Trophoblast cell (in vitro differentiated cells and primary cell): ENCODE results near the gene SPATA12.

ENCODE experiments used
- DNase-seq, 2 donors: peaks; one replicate each; pipeline ENCODE4 v3.0.0-alpha.2; 2016
- H2AFZ ChIP-seq: 2 replicates; pipeline ENCODE4 v1.6.1; 2013; ENCODE audit warnings: low read length, moderate library complexity, mild to moderate bottlenecking; ENCODE audit not compliant: insufficient read depth, poor library complexity
- H2AK5ac ChIP-seq: 2 replicates; pipeline ENCODE4 v1.6.1; 2013; ENCODE audit warnings: mild to moderate bottlenecking, low read length
- H2BK120ac ChIP-seq: 2 replicates; pipeline ENCODE4 v1.6.1; 2013; ENCODE audit warnings: low read length, mild to moderate bottlenecking, moderate library complexity; ENCODE audit not compliant: insufficient read depth, poor library complexity
- H2BK12ac ChIP-seq: 2 replicates; pipeline ENCODE4 v1.6.1; 2013; ENCODE audit warnings: mild to moderate bottlenecking, low read length, moderate library complexity
- H2BK5ac ChIP-seq: 2 replicates; pipeline ENCODE4 v1.6.1; 2013; ENCODE audit warnings: low read length, low read depth, moderate library complexity, mild to moderate bottlenecking; ENCODE audit not compliant: poor library complexity
- H3K14ac ChIP-seq: 2 replicates; pipeline ENCODE4 v1.6.1; 2013; ENCODE audit warnings: mild to moderate bottlenecking, low read length
- H3K18ac ChIP-seq: 2 replicates; pipeline ENCODE4 v1.6.1; 2013; ENCODE audit warnings: mild to moderate bottlenecking, low read length
- H3K23ac ChIP-seq: 2 replicates; pipeline ENCODE4 v1.6.1; 2013; ENCODE audit warnings: low read length
- H3K27ac ChIP-seq: 2 replicates; pipeline ENCODE4 v1.5.1; 2013; ENCODE audit warnings: low read depth, mild to moderate bottlenecking, inconsistent platforms, low read length, moderate library complexity
- H3K27me3 ChIP-seq: 2 replicates; pipeline ENCODE4 v1.6.1; 2013; ENCODE audit warnings: inconsistent platforms, mild to moderate bottlenecking, low read length, moderate library complexity; ENCODE audit not compliant: insufficient read depth
- H3K36me3 ChIP-seq, 2 experiments: 1 replicate in 1 of 2; 2 replicates in 1 of 2; pipeline ENCODE4 v1.6.1; 2013; ENCODE audit warnings: low read length in 2 of 2, mild to moderate bottlenecking in 2 of 2, moderate library complexity in 1 of 2; ENCODE audit not compliant: insufficient read depth in 2 of 2, control insufficient read depth in 1 of 2
- H3K4ac ChIP-seq: 2 replicates; pipeline ENCODE4 v1.6.1; 2013; ENCODE audit warnings: low read depth, mild to moderate bottlenecking, low read length, moderate library complexity
- H3K4me1 ChIP-seq, 2 experiments: 1 replicate in 1 of 2; 2 replicates in 1 of 2; pipeline ENCODE4 v1.6.1; 2013; ENCODE audit warnings: low read length in 2 of 2, mild to moderate bottlenecking in 2 of 2, moderate library complexity in 1 of 2; ENCODE audit not compliant: insufficient read depth in 2 of 2, control insufficient read depth in 1 of 2
- H3K4me2 ChIP-seq: 2 replicates; pipeline ENCODE4 v1.6.1; 2013; ENCODE audit warnings: inconsistent platforms, mild to moderate bottlenecking, low read length, moderate library complexity
- H3K4me3 ChIP-seq: 2 replicates; pipeline ENCODE4 v1.5.1; 2013; ENCODE audit warnings: mild to moderate bottlenecking, low read depth, low read length, inconsistent platforms
- H3K79me1 ChIP-seq: one replicate; pipeline ENCODE4 v1.6.1; 2013; ENCODE audit warnings: low read length
- H3K79me2 ChIP-seq: 2 replicates; pipeline ENCODE4 v1.6.1; 2013; ENCODE audit warnings: low read length, mild to moderate bottlenecking; ENCODE audit not compliant: control insufficient read depth, insufficient read depth, poor library complexity
- H3K9ac ChIP-seq: 2 replicates; pipeline ENCODE4 v1.6.1; 2013; ENCODE audit warnings: mild to moderate bottlenecking, low read length
- H3K9me3 ChIP-seq: 2 replicates; pipeline ENCODE4 v1.6.1; 2013; ENCODE audit warnings: low read depth, mild to moderate bottlenecking, control low read depth, inconsistent platforms, low read length; ENCODE audit not compliant: insufficient read depth
- H4K12ac ChIP-seq: 2 replicates; pipeline ENCODE4 v1.6.1; 2013; ENCODE audit warnings: low read depth, mild to moderate bottlenecking, low read length, moderate library complexity
- H4K8ac ChIP-seq: 2 replicates; pipeline ENCODE4 v1.6.1; 2013; ENCODE audit warnings: low read depth, mild to moderate bottlenecking, low read length, moderate library complexity
- H4K91ac ChIP-seq: one replicate; pipeline ENCODE4 v1.6.1; 2013; ENCODE audit warnings: low read depth, mild to moderate bottlenecking, low read length, moderate library complexity
- WGBS: extraction: QIAGEN DNeasy Blood & Tissue Kit; methylation state at CpG from one replicate; pipeline ENCODE4 v1.1.7; 2013; ENCODE audit warnings: missing lambda C conversion rate; ENCODE audit not compliant: insufficient read length, insufficient coverage; ENCODE audit errors: extremely low coverage; 5-methylcytosine and 5-hydroxymethylcytosine counted together

Gene SPATA12

DNA sequence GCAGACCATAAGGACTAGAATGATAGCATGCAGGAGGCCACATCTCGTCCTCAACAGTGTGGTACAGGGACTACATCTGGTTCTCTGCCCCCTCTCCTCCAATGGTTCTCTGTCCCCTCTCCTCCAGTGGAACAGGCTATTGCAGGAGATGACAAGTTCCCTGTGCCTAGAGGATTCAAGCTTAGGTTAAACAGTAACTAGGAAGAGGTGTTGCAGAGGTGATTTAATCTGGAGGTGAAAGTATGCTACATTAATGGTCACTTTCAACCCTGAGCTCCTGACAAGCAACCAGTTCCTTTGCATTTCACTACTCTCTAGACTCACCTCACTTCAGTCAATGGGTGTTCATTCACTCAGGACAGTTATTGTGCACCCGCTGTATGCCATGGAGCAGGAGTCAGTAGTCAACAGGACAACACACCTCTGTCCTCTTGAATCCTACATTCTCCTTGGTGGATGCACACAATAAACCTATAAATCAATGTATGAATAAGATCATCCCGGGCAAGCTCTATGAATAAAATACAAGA, 16.0 kb downstream of the SPATA12 start:
- no peak overlapping the region for H4K8ac ChIP-seq
- no peak overlapping the region for H3K27ac ChIP-seq
- no peak overlapping the region for H3K4ac ChIP-seq
- H3K9ac ChIP-seq: no peak overlapping the region
- H2BK120ac ChIP-seq: no peak overlapping the region
- H3K27me3 ChIP-seq: no peaks in the 10 kb centered on the region
- H3K9me3 ChIP-seq: no peaks in the 10 kb centered on the region
- no peak for DNase-seq
- WGBS: no CpG with 5 or more reads among the region's 3 CpGs
- H3K4me3 ChIP-seq: no peak overlapping the region
- peaks cover 3 to 7% of the 10 kb centered on the region in 2 experiments for H3K4me1 ChIP-seq
- peaks cover 0 to 1% of the 10 kb centered on the region in 2 experiments for H3K36me3 ChIP-seq
- H3K23ac ChIP-seq: peak overlapping the region; percentile 5
- H3K79me1 ChIP-seq: peaks cover 12% of the 10 kb centered on the region
- no peak overlapping the region for H3K14ac ChIP-seq
- no peak overlapping the region for H4K91ac ChIP-seq
- H2AFZ ChIP-seq: no peak overlapping the region
- H3K4me2 ChIP-seq: no peak overlapping the region
- H3K79me2 ChIP-seq: peaks cover 3% of the 10 kb centered on the region
- H2BK12ac ChIP-seq: no peak overlapping the region
- H3K18ac ChIP-seq: no peak overlapping the region
- no peak overlapping the region for H2BK5ac ChIP-seq
- no peak overlapping the region for H2AK5ac ChIP-seq
- no peak overlapping the region for H4K12ac ChIP-seq

DNA sequence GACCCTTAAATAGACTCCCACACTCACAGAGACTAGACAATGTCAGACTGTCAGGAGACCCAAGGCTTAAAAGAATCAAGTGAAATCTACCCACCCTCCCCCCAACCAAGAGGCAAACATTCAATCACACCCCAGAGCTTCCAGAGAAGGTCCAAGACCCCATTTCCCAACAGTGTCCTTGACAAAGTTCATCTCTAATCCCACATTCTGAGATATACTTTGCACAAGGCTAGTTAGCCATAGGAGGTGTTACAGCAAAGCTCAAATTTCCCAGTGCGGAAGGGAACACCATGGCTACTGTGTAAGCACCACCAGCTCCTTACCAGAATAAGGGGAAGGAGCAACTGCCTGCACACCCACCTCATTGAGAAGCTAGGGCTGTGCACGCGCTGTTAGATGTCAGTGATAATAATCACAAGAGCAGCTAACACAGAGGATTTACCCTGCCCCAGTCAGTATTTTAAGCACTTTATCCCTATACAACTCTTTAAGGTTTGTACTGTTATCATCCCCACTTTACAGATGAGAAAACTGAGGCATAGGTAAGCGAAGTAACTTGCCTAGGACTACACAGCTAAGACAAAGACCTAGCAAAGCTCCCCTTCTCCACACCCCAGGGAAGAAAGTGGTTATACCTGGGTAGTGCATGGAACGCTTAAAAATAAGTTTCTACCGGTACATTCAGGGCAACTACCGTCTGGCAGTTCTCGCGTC, 17.3 kb downstream of the SPATA12 start:
- Histone ChIP-seq H3K79me2 (peaks cover 3% of the 10 kb centered on the region), H3K4me1 (peaks cover 3 to 7% of the 10 kb centered on the region in 2 experiments), H2AK5ac (no peak overlapping the region), H3K9me3 (no peaks in the 10 kb centered on the region), H4K91ac (no peak overlapping the region), H3K4me3 (peak overlapping the region; percentile 86), H3K27ac (peak overlapping the region; percentile 44), H3K4me2 (peak overlapping the region; percentile 95), H3K23ac (no peak overlapping the region), H2BK5ac (no peak overlapping the region), H3K18ac (peak overlapping the region; percentile 54), H2AFZ (peak overlapping the region; percentile 99), H2BK12ac (no peak overlapping the region), H2BK120ac (peak overlapping the region; percentile 11), H3K36me3 (peaks cover 0 to 1% of the 10 kb centered on the region in 2 experiments), H4K8ac (peak overlapping the region; percentile 54), H3K79me1 (peaks cover 12% of the 10 kb centered on the region), H3K9ac (peak overlapping the region; percentile 10), H3K27me3 (no peaks in the 10 kb centered on the region), H4K12ac (peak overlapping the region; percentile 27), H3K14ac (peak overlapping the region; percentile 22), H3K4ac (no peak overlapping the region)
- DNase-seq: no peak
- no CpG with 5 or more reads among the region's 9 CpGs for WGBS

DNA sequence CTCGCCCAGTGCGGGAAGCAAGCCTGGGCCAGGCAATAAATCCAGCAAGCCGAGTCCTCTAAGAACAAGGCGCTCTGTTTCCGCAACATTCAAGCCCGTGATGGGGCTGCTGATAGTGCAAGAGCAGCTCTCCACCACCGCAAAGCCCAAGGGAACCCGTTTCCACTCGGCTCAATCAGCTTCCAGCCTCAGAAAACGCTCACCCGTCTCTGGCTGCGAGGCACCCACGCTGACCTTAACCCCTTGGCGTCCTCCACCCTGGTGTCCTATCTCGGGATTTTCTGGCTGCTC, 17.8 kb downstream of the SPATA12 start:
- H2AFZ ChIP-seq: peak overlapping the region; percentile 99

DNA sequence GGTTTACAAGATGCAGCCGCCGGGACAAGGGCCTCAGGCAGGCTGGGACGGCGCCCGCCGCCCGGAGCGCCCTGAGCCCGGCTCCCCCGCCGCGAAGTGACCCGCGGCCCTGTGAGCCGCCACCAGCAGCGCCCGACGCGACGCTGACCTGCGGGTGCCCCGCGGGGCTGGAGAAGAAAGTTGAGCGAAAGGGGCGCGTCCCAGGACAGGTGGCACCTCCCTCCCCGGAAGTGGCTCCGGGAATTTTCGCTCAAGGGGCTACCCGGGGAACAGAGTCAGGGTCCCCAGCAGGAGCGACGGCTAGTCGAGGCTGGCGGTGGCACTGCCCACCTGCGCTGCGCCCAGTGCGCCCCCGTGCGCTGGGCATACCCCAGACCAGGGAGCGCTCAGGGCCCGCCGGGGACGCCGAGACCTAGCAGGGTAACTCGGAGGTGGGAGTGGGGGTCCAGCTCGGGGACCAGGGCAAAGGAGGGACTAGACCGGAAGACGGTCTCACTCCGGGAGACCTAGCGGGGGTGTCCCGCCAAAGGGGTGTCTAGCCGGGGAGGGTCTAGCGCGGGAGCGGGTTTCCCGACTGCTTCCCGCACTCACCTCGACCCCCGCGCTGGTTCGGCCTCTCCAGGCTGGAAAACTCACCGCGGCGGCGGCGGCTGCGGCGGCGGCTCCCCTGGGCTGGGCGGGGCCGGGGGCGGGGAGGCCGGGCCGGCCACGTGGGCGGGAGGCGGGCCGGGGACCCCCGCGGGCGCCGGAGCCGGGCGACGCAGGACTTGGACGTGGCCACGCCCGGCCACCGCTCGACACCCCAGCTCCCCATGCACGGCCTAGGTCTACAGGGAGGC, 18.4 kb downstream of the SPATA12 start:
- Histone ChIP-seq H3K4ac (peak overlapping the region; percentile 84), H2BK120ac (peak overlapping the region; percentile 94), H3K9me3 (no peaks in the 10 kb centered on the region), H4K12ac (peak overlapping the region; percentile 92), H3K18ac (peak overlapping the region; percentile 96), H3K27ac (peak overlapping the region; percentile 44), H3K79me2 (peaks cover 3% of the 10 kb centered on the region), H2BK12ac (peak overlapping the region; percentile 79), H3K14ac (peak overlapping the region; percentile 96), H3K36me3 (peaks cover 0 to 1% of the 10 kb centered on the region in 2 experiments), H2AFZ (peak overlapping the region; percentile 99), H3K79me1 (peaks cover 12% of the 10 kb centered on the region), H3K4me1 (peaks cover 3 to 9% of the 10 kb centered on the region in 2 experiments), H3K9ac (peak overlapping the region; percentile 75), H2BK5ac (peak overlapping the region; percentile 84), H3K23ac (no peak overlapping the region), H3K27me3 (no peaks in the 10 kb centered on the region), H2AK5ac (peak overlapping the region; percentile 87), H4K91ac (peak overlapping the region; percentile 92), H4K8ac (peak overlapping the region; percentile 91), H3K4me2 (peak overlapping the region; percentile 95), H3K4me3 (peak overlapping the region; percentile 86)
- no CpG with 5 or more reads among the region's 91 CpGs for WGBS
- DNase-seq: peak; percentile 92 to 95

More for the DNA sequence above, 17.8 kb downstream of the SPATA12 start:
- Histone ChIP-seq H3K4ac (no peak overlapping the region), H3K27me3 (no peaks in the 10 kb centered on the region), H3K9me3 (no peaks in the 10 kb centered on the region), H2AK5ac (no peak overlapping the region), H4K12ac (peak overlapping the region; percentile 27), H2BK5ac (peak overlapping the region; percentile 43), H3K23ac (no peak overlapping the region), H2BK120ac (peak overlapping the region; percentile 11), H3K14ac (peak overlapping the region; percentile 22), H2BK12ac (no peak overlapping the region), H3K4me3 (peak overlapping the region; percentile 86), H3K79me1 (peaks cover 12% of the 10 kb centered on the region), H4K8ac (peak overlapping the region; percentile 54), H3K79me2 (peaks cover 3% of the 10 kb centered on the region), H3K36me3 (peaks cover 0 to 1% of the 10 kb centered on the region in 2 experiments), H4K91ac (peak overlapping the region; percentile 92), H3K27ac (peak overlapping the region; percentile 44), H3K4me1 (peaks cover 3 to 7% of the 10 kb centered on the region in 2 experiments), H3K4me2 (peak overlapping the region; percentile 95), H3K9ac (peak overlapping the region; percentile 10), H3K18ac (peak overlapping the region; percentile 54)
- WGBS: no CpG with 5 or more reads among the region's 15 CpGs
- DNase-seq: peak in 1 of 2 donors; percentile 77
